ENCODE data around the gene BNIPL.

DNA sequence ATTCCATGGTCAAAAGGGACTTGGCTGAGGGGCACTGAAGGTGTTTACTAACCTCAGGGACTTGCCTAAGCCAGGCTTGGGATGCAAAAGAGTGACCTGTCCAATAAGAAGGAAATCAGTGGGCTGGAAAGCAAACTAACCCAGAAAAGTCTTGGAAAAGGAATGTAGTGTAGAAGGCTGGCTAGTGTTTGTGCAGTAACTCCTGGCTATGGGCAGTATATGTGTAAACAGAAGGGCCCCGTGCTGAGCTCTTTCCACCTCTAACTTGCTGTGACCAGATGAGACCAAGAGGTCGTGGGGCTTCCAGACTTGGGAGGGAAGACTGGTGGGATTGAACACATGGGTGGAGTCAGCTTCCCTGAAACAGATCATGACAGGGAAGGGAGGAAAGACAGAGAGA, 33.8 kb upstream of the BNIPL start:
- no peak for TF ChIP-seq TAF1 (IDR thresholded peaks at IDR 0.05; ENCODE audit: borderline replicate concordance, low read depth, low read length)
- no peak for TF ChIP-seq POLR2A (IDR thresholded peaks at IDR 0.05; ENCODE audit: low read depth, low read length)

All from GM12892 (cell line).